ENCODE results near the gene HOXB13. TPM values are rescaled to one million over a fixed set of nuclear protein-coding genes. Genes with fewer than 3 reads are reported as not detected.
A peak's percentile ranks its signal among the peaks of the same experiment; 100 is the strongest.

The HOXB13 gene
- total RNA-seq, 1 experiment from 2014 or later: 3.3 TPM

DNA sequence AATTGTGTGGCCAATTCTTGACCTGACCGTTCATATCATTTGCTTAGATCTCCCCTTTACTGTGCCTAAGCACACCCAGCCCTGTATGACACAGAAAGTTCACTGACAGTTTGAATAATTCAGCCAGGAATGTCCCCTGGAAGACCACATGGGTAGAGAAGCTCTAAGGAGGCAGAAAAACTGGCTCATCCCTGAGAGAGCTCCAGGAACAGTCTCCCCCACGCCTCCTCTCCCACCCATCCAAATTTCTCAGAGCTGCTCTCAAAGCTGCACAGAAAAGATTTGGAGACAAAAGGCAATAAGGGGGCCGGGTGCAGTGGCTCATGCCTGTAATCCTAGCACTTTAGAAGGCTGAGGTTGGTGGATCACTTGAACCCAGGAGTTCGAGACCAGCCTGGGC, 17.4 kb downstream of the HOXB13 start:
- no peak for DNase-seq (ENCODE audit: low spot score)

- no peak for DNase-seq (ENCODE audit: low spot score)
Measured at GRCh38 chr17:48704361-48705248, 23.9 kb downstream of the HOXB13 start.

- no peak for DNase-seq (ENCODE audit: low spot score)
Measured at GRCh38 chr17:48701864-48702532, 26.6 kb downstream of the HOXB13 start.

DNA sequence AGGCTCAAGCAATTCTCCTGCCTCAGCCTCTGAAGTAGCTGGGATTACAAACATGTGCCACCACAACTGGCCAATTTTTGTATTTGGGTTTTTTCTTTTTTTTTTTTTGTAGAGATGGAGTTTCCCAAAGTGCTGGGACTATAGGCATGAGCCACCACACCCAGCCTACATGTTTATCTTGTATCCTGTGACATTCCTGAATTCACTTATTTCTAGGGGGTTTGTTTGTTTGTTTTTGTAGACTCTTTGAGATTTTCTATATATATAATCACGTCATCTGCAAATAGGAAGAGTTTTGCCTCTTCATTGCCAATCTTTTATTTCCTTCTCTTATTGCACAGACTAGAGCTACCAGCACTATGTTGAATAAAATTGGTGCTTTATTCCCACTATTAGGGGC, 35.4 kb downstream of the HOXB13 start:
- DNase-seq (ENCODE audit: low spot score): no peak

- DNase-seq (ENCODE audit: low spot score): no peak
Measured at GRCh38 chr17:48692049-48692448, 36.5 kb downstream of the HOXB13 start.

DNA sequence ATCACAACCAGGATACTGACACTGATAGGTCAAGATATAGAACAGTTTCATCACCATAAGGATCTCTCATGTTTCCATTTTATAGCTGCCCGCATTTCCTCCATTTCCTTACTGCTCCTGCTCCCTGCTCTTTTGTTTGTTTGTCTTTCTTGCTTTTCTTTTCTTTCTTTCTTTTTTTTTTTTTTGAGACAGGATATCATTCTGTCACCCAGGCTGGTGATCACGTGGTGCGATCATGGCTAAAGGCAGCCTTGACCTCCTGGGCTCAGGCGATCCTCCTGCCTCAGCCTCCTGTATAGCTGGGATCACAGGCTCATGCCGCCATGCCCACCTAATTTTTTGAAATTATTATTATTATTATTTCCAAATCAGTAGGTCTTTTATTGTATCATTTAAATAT, 37.9 kb downstream of the HOXB13 start:
- DNase-seq (ENCODE audit: low spot score): no peak

DNA sequence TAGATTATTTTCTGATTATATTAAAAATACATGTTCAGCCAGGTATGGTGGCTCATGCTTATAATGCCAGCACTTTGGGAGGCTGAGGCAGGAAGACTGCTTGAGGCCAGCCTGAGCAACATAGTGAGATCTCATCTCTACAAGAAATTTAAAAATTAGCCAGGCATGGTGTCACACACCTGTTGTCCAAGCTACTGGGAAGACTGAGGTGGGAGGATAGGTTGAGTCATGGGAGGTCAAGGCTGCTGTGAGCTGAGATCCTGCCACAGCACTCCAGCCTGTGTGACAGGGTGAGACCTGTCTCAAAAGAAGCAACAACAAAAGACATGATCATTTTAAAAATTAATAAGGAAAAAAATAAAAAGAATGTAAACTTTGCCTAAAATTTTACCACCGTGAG, 46.9 kb downstream of the HOXB13 start:
- no peak for DNase-seq (ENCODE audit: low spot score)

DNA sequence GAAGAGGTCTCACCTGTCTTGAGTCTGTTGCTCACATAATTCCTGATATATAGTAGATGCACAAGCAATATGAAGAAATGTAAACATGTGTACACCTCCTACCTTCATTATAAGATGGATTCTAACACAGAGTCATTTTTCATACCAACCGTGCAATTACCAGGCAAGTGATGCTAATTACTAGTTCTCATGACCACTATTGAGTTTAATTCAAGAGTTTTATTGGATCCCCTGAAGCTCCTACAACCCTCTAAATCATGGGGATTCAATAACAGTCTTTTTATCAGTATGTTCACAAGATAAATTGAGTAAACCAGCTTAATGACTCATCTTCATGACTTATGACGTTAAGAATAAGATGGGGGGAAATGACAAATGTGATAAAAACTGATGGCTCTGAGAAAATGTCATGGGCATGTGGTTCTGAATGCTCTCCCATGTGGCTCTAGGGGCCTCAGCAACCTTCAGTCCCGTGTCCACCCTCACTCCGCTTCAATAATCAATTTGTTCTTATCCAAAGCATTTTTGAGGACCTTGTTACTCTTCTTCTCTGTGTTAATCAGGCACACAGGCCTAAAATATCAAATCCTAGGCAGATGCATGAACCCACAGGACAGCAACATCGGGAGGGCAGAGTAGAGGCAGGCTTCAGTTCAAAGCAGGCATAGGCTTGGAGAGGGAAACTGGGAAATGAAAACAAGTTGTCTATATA, 49.0 kb downstream of the HOXB13 start:
- no peak for DNase-seq (ENCODE audit: low spot score)

GRCh38 chr17:48678141-48678971, 50.2 kb downstream of the HOXB13 start:
- peak; percentile 51 for DNase-seq (ENCODE audit: low spot score)

DNA sequence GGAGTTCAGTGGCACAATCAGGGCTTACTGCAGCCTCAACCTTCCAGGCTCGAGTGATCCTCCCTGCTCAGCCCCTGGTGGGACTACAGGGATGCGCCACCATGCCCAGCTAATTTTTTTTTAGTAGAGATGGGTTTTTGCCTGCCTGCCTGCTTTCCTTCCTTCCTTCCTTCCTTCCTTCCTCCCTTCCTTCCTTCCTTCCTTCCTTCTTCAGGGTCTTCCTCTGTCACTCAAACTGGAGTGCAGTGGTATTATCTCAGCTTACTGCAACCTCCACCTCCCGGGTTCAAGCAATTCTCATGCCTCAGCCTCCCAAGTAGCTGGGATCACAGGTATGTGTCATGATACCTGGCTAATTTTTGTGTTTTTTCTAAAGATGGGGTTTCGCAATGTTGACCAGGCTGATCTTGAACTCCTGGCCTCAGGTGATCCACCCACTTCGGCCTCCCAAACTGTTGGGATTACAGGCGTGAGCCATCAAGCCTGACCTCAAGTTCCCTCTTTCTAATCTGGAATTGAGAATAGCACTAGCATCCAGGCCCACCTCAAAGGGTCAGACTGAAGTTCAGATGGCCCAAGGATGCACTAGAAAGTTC, 51.5 kb downstream of the HOXB13 start:
- DNase-seq (ENCODE audit: low spot score): no peak

Other genes starting within 250 kb of the HOXB13 start
- not detected in 2 replicates for gene HOXB1, start 197.7 kb downstream of the HOXB13 start, total RNA-seq (2014; rRNA removed; shearing (Covaris generic))
- gene HOXB2, start 183.6 kb downstream of the HOXB13 start, total RNA-seq (2014; rRNA removed; shearing (Covaris generic)): 5.3 and 11.1 TPM in 2 replicates
- 0.45 TPM in 2 replicates for gene HOXB4, start 150.4 kb downstream of the HOXB13 start, total RNA-seq (2014; rRNA removed; shearing (Covaris generic))
- 2.0 and 5.6 TPM in 2 replicates for gene HOXB3, start 138.5 kb downstream of the HOXB13 start, total RNA-seq (2014; rRNA removed; shearing (Covaris generic))
- 0.43 TPM in 1 of 2 replicates, not detected in the other for gene HOXB5, start 135.0 kb downstream of the HOXB13 start, total RNA-seq (2014; rRNA removed; shearing (Covaris generic))
- 1.4 and 3.1 TPM in 2 replicates for gene HOXB6, start 123.8 kb downstream of the HOXB13 start, total RNA-seq (2014; rRNA removed; shearing (Covaris generic))
- 21.2 and 22.4 TPM in 2 replicates for gene HOXB7, start 117.7 kb downstream of the HOXB13 start, total RNA-seq (2014; rRNA removed; shearing (Covaris generic))
- 1.2 and 6.3 TPM in 2 replicates for gene HOXB8, start 113.5 kb downstream of the HOXB13 start, total RNA-seq (2014; rRNA removed; shearing (Covaris generic))
- 23.1 and 26.1 TPM in 2 replicates for gene HOXB9, start 102.4 kb downstream of the HOXB13 start, total RNA-seq (2014; rRNA removed; shearing (Covaris generic))
- gene PRAC1, start 6.2 kb downstream of the HOXB13 start, total RNA-seq (2014; rRNA removed; shearing (Covaris generic)): not detected in 2 replicates
- gene PRAC2, start 5.6 kb downstream of the HOXB13 start, total RNA-seq (2014; rRNA removed; shearing (Covaris generic)): not detected in 2 replicates
- gene TTLL6, start 88.5 kb upstream of the HOXB13 start, total RNA-seq (2014; rRNA removed; shearing (Covaris generic)): 0.12 and 0.18 TPM in 2 replicates
- 42.5 and 61.2 TPM in 2 replicates for gene CALCOCO2, start 102.3 kb upstream of the HOXB13 start, total RNA-seq (2014; rRNA removed; shearing (Covaris generic))
- gene ATP5MC1, start 164.0 kb upstream of the HOXB13 start, total RNA-seq (2014; rRNA removed; shearing (Covaris generic)): 214 and 312 TPM in 2 replicates
- gene UBE2Z, start 179.7 kb upstream of the HOXB13 start, total RNA-seq (2014; rRNA removed; shearing (Covaris generic)): 48.2 and 60.8 TPM in 2 replicates
- gene SNF8, start 216.1 kb upstream of the HOXB13 start, total RNA-seq (2014; rRNA removed; shearing (Covaris generic)): 101 and 191 TPM in 2 replicates
- gene GIP, start 239.8 kb upstream of the HOXB13 start, total RNA-seq (2014; rRNA removed; shearing (Covaris generic)): not detected in 2 replicates

Measured in H4 (cell line).